Thyroid gland (tissue), 4 donors: ENCODE results near the gene GAS7. TPM values are rescaled to one million over a fixed set of nuclear protein-coding genes. Genes with fewer than 3 reads are reported as not detected.

ENCODE experiments used
- DNase-seq, 2 donors: peaks; one replicate each; pipeline ENCODE4 v3.0.0-alpha.2; 2019
- H3K27ac ChIP-seq, 3 donors: fragments of 200-600 bp; sonication (generic); 1 replicate in 2 of 3; 2 replicates in 1 of 3; pipeline ENCODE4 v1.5.1; 2016 to 2019; ENCODE audit warnings: mild to moderate bottlenecking in 1 of 3, moderate library complexity in 1 of 3
- H3K27me3 ChIP-seq: fragments of 200-600 bp; sonication (generic); one replicate; pipeline ENCODE4 v1.5.1; 2019
- H3K36me3 ChIP-seq, 2 donors: fragments of 200-600 bp; sonication (generic); one replicate each; pipeline ENCODE4 v1.5.1; 2016 to 2019
- H3K4me1 ChIP-seq, 2 donors: fragments of 200-600 bp; sonication (generic); one replicate each; pipeline ENCODE4 v1.5.1; 2017 to 2019
- H3K4me3 ChIP-seq, 3 donors: fragments of 200-600 bp; sonication (generic); replicated peaks in 1 of 3; 1 replicate in 2 of 3; 2 replicates in 1 of 3; pipeline ENCODE4 v1.5.1; 2016; ENCODE audit warnings: mild to moderate bottlenecking in 1 of 3
- H3K9me3 ChIP-seq: fragments of 200-600 bp; sonication (generic); one replicate; pipeline ENCODE4 v1.5.1; 2017
- POLR2A ChIP-seq, 2 donors: fragments of 450-650 bp; IDR thresholded peaks; one replicate each; pipeline ENCODE4 v1.6.1; 2017; ENCODE audit warnings: antibody characterized with exemption in 2 of 2, mild to moderate bottlenecking in 2 of 2, moderate library complexity in 1 of 2
- WGBS, 2 donors: methylation state at CpG; one replicate each; pipeline ENCODE4 v1.1.5; 2017; 5-methylcytosine and 5-hydroxymethylcytosine counted together
- intact Hi-C: fragments of 100-400 bp; cut with DNase I; formaldehyde crosslinking; loops from one replicate; pipeline ENCODE4 v1.15.1; 2023
- total RNA-seq, 4 donors: library from RNA; depleted of rRNA; stranded (reverse); fragments of >200 nt; gene quantifications; one replicate each; pipeline ENCODE4 v1.2.3, GENCODE V29; 2016
- TF ChIP-seq, protein P1 (sequence below), 6 experiments: fragments of 200-600 bp in 3 of 6; fragments of 450-650 bp in 3 of 6; sonication (generic) in 3 of 6; IDR thresholded peaks; one replicate each; pipeline ENCODE4 v1.5.1; 2016 to 2019; ENCODE audit warnings: antibody characterized with exemption in 6 of 6, mild to moderate bottlenecking in 2 of 6, inconsistent platforms in 1 of 6, moderate library complexity in 1 of 6

Gene GAS7
- total RNA-seq, 4 donors from 2014 or later = 7.5 to 30.3 (median 24.1) TPM

DNA sequence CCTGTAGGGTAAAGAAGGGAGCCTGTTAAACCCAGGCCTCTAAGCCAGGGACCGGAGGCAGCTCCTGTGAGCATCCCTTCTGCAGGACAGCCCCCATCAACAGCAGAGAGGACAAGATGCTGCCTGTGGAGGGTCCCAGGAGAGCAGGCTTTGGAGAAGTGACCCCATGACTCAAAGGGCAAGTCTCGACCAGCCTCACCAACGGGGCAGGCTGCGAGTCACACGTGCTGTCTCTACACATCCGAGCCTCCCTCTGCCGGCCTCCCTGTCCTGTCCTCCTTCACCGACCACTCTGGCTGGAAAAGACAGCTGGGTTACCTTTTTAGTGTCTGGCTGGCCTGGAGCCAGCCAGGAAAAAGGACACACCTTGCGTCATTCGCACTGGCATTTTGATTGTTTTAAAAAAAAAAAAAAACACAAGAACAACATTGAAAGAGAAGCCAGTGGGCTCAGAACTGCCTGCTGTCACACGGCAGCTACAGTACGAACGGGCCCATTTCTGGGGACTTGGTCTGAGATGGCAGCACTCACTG, 218.9 kb downstream of the GAS7 start:
- H3K27ac ChIP-seq = no peak overlapping the region
- H3K27me3 ChIP-seq = no peaks in the 10 kb centered on the region
- H3K9me3 ChIP-seq = no peaks in the 10 kb centered on the region
- TF ChIP-seq POLR2A (IDR thresholded peaks at IDR 0.05) = no peak
- H3K36me3 ChIP-seq = no peaks in the 10 kb centered on the region
- no peak for DNase-seq
- intact Hi-C loops = no loop called here
- no peaks in the 10 kb centered on the region for H3K4me1 ChIP-seq
- no peak overlapping the region for H3K4me3 ChIP-seq
- 75 to 77% methylated on average over 13 of the region's 13 CpGs for WGBS, 2 donors

DNA sequence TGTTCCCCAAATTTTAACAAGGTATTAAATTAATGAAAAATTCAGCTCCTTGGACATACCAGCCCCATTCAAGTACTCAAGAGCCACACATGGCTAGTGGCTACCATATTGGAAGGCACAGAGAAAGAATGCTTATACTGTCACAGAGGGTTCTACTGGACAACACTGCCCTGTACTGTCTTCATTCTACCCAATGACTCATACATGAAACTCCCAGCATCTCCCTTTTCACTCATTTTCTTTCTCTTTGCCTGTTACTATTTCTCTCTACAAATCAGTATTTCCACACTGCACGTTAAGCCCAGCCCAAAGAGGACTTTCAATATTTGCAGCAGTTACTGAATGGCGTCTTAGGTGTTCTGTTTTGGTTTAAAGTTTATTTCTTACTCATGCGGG, 221.2 kb downstream of the GAS7 start:
- H3K27me3 ChIP-seq = no peaks in the 10 kb centered on the region
- intact Hi-C loops = no loop called here
- TF ChIP-seq, protein P1, sequence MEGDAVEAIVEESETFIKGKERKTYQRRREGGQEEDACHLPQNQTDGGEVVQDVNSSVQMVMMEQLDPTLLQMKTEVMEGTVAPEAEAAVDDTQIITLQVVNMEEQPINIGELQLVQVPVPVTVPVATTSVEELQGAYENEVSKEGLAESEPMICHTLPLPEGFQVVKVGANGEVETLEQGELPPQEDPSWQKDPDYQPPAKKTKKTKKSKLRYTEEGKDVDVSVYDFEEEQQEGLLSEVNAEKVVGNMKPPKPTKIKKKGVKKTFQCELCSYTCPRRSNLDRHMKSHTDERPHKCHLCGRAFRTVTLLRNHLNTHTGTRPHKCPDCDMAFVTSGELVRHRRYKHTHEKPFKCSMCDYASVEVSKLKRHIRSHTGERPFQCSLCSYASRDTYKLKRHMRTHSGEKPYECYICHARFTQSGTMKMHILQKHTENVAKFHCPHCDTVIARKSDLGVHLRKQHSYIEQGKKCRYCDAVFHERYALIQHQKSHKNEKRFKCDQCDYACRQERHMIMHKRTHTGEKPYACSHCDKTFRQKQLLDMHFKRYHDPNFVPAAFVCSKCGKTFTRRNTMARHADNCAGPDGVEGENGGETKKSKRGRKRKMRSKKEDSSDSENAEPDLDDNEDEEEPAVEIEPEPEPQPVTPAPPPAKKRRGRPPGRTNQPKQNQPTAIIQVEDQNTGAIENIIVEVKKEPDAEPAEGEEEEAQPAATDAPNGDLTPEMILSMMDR (IDR thresholded peaks at IDR 0.05) = no peak
- TF ChIP-seq POLR2A (IDR thresholded peaks at IDR 0.05) = no peak
- H3K4me1 ChIP-seq = peaks cover 0 to 2% of the 10 kb centered on the region in 2 donors
- DNase-seq = no peak
- H3K9me3 ChIP-seq = no peaks in the 10 kb centered on the region
- H3K4me3 ChIP-seq = no peak overlapping the region
- WGBS, 2 donors = 75 to 80% methylated on average over 3 of the region's 3 CpGs
- H3K27ac ChIP-seq = no peak overlapping the region
- H3K36me3 ChIP-seq = no peaks in the 10 kb centered on the region

DNA sequence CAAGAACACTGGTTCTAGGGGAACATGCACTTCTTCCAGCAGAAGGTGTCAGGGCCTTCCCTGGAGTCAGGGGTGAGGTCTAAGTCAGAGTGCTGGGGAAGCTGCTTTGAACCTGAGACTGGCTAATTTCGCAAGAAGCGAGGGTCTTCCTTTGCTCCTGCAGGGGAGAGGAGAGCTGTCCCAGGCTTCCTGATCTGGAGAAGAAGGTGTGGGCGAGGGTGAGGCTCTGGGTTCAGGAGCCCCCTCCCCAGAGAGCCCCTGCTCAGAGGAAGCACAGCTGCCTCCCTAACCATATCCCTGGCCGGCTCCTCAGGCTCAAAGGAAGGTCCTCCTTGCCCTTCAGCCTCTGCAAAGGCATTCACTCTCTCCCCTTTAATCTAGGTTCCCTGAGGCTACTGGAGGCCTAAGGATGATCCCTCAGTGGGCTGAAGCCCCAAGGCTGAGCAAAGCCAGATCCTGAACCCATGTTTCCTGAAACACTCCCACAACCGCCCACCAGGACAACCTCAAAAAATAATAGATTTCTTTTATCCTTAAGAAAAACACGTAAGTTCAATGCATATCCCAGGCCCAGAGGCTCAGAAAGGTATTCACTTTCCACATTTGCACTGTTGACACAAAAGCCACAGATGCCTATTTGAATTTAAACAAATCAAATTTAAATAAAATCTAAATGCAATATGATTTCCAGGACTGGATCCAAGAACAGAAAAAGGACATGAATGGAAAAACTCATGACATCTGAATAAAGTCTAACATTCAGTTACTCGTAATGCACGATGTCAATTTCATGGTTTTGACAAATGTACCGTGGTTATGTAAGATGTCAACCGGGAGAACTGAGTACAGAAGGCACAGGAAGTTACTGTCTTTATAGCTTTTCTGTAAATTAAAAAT, 221.9 kb downstream of the GAS7 start:
- WGBS, 2 donors = 90 to 91% methylated on average over 10 of the region's 10 CpGs
- intact Hi-C loops = no loop called here
- no peaks in the 10 kb centered on the region for H3K27me3 ChIP-seq
- H3K4me1 ChIP-seq = peaks cover 0 to 2% of the 10 kb centered on the region in 2 donors
- H3K27ac ChIP-seq = no peak overlapping the region
- no peaks in the 10 kb centered on the region for H3K9me3 ChIP-seq
- no peaks in the 10 kb centered on the region for H3K36me3 ChIP-seq
- no peak for TF ChIP-seq POLR2A (IDR thresholded peaks at IDR 0.05)
- TF ChIP-seq, protein P1 (IDR thresholded peaks at IDR 0.05) = no peak
- DNase-seq = no peak
- no peak overlapping the region for H3K4me3 ChIP-seq

DNA sequence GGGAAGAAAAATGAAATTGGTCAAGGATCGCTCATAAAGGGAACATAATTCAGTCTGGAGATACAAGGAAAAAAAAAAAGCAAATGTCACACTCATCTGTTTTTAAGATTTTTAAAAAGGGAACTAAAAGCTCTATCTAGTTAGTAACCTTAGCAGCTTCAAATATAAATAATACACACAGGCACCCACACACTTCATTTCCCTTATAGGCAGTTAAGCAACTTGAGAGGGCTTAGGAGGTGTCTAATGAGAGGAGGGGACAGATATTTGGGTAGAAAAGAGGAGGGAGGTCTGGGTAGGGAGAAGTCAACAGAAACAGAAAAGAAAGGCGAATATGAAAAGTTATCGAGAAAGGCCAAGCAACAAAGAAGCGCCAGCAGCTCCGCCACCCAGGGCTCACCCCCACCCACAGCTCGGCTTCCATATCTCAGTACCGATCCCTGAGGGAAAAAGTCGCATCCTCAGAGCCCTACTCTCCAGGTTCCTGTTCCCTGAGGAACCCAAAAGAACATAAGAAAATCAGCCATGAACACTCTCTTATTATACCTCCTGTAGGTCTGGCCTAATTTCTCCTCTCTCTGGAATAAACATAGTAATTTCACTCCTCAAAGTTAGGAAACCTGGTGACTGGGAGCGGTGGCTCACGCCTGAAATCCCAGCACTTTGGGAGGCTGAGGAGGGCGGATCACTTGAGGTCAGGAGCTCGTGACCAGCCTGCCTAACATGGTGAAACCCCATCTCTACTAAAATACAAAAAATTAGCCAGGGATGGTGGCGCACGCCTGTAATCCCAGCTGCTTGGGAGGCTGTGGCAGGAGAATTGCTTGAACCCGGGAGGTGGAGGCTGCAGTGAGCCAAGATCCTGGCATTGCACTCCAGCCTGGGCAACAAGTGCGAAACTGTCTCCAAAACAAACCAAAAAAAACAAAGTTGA, 223.7 kb downstream of the GAS7 start:
- no peak for TF ChIP-seq POLR2A (IDR thresholded peaks at IDR 0.05)
- TF ChIP-seq, protein P1 (IDR thresholded peaks at IDR 0.05) = no peak
- no peak overlapping the region for H3K4me3 ChIP-seq
- intact Hi-C loops = no loop called here
- H3K27ac ChIP-seq = no peak overlapping the region
- H3K27me3 ChIP-seq = no peaks in the 10 kb centered on the region
- WGBS, 2 donors = 89 to 92% methylated on average over 16 of the region's 16 CpGs
- H3K4me1 ChIP-seq = peaks cover 0 to 2% of the 10 kb centered on the region in 2 donors
- no peaks in the 10 kb centered on the region for H3K36me3 ChIP-seq
- no peak for DNase-seq
- H3K9me3 ChIP-seq = no peaks in the 10 kb centered on the region

DNA sequence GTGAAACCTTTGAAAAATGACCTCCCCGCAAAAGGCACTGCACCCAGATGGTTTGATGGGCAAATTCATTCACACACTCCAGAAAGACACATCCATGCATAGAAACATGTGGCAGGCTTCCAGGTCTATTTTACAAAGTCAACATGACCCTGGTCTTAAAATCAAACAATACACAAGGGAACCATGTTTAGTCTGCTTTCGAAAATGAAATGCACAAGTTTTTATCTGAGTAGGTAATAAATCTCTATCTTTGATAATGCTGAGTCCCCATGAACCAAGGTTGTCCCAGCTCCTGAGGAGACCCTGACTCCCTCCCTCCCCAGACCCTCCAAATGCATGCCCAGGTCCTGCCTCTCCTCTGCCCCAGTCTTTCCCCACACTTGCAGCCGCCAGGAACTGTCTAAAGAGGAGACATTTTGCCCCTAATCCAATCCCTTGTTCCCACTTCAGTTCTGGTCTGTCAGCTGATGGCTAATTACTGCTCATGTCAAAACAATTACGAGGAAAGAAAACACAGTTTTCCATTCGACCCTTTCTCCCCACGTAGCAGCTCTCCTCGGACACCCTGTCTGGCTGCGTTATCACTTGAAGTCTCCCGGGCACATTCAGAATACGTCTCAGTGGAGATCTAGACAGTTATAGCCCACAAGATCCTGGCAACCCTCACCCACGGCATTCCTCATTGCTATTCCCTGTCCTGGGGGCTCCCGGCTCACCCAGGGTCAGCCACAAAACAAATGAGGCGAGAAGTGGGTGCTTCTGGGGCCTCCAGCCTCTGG, 224.5 kb downstream of the GAS7 start:
- intact Hi-C loops = no loop called here
- no peaks in the 10 kb centered on the region for H3K36me3 ChIP-seq
- H3K27me3 ChIP-seq = no peaks in the 10 kb centered on the region
- H3K27ac ChIP-seq = no peak overlapping the region
- DNase-seq = no peak
- no peak overlapping the region for H3K4me3 ChIP-seq
- TF ChIP-seq POLR2A (IDR thresholded peaks at IDR 0.05) = no peak
- TF ChIP-seq, protein P1 (IDR thresholded peaks at IDR 0.05) = no peak
- H3K4me1 ChIP-seq = peaks cover 0 to 2% of the 10 kb centered on the region in 2 donors
- no peaks in the 10 kb centered on the region for H3K9me3 ChIP-seq
- 36 to 42% methylated on average over 13 of the region's 13 CpGs for WGBS, 2 donors
